Kidney epithelial cell (primary cell): ENCODE measurements around the gene ECHDC3. TPM values are rescaled to one million over a fixed set of nuclear protein-coding genes. Genes with fewer than 3 reads are reported as not detected.

Experiments
- DNase-seq: peaks from one replicate; pipeline ENCODE4 v3.0.0-alpha.2; 2010; ENCODE audit warnings: low read depth
- H3K27me3 ChIP-seq: 2 replicates; pipeline ENCODE4 v1.6.0; 2011; ENCODE audit warnings: low read length; ENCODE audit not compliant: control insufficient read depth, insufficient read depth
- H3K36me3 ChIP-seq: 2 replicates; pipeline ENCODE4 v1.5.1; 2011; ENCODE audit warnings: low read length; ENCODE audit not compliant: control insufficient read depth, insufficient read depth
- H3K4me3 ChIP-seq: 2 replicates; pipeline ENCODE4 v1.5.1; 2011; ENCODE audit warnings: low read depth, mild to moderate bottlenecking, control low read depth, low read length
- total RNA-seq: library from RNA; depleted of rRNA; stranded (reverse); fragments of >200 nt; gene quantifications from 2 replicates; pipeline ENCODE4 v1.2.3, GENCODE V29; 2015
- TF ChIP-seq, protein P1 (sequence below): IDR thresholded peaks from 2 replicates; pipeline ENCODE4 v1.5.1; 2011; ENCODE audit warnings: mild to moderate bottlenecking, moderate library complexity, low read length, control low read depth, inconsistent platforms; ENCODE audit not compliant: insufficient read depth, poor library complexity, severe bottlenecking

Gene ECHDC3
- total RNA-seq, 1 donor from 2014 or later = 35.1 TPM

DNA sequence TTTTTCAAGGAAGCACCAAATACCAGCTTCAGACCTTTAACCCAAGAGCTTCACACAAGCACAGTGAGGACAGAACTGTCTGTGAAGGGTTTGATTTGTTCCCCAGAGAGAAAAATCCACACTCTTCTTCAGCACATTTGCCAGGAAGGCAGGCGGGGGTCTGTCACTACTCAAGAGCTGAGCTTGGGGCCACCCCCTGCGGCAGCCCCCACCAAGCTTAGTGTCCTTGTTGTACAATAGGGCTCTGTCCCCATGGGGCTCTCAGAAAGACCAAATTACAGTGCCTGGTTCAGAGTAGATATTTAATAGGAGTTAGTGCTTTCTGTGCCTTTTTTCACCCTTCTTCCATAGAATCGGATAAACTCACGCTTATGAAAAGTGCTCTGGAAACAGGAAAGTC lies 12.4 kb downstream of the ECHDC3 start:
- Histone ChIP-seq H3K4me3 (no peak overlapping the region), H3K36me3 (no peaks in the 10 kb centered on the region), H3K27me3 (no peaks in the 10 kb centered on the region)
- DNase-seq = no peak
- TF ChIP-seq, protein P1, sequence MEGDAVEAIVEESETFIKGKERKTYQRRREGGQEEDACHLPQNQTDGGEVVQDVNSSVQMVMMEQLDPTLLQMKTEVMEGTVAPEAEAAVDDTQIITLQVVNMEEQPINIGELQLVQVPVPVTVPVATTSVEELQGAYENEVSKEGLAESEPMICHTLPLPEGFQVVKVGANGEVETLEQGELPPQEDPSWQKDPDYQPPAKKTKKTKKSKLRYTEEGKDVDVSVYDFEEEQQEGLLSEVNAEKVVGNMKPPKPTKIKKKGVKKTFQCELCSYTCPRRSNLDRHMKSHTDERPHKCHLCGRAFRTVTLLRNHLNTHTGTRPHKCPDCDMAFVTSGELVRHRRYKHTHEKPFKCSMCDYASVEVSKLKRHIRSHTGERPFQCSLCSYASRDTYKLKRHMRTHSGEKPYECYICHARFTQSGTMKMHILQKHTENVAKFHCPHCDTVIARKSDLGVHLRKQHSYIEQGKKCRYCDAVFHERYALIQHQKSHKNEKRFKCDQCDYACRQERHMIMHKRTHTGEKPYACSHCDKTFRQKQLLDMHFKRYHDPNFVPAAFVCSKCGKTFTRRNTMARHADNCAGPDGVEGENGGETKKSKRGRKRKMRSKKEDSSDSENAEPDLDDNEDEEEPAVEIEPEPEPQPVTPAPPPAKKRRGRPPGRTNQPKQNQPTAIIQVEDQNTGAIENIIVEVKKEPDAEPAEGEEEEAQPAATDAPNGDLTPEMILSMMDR = no peak

DNA sequence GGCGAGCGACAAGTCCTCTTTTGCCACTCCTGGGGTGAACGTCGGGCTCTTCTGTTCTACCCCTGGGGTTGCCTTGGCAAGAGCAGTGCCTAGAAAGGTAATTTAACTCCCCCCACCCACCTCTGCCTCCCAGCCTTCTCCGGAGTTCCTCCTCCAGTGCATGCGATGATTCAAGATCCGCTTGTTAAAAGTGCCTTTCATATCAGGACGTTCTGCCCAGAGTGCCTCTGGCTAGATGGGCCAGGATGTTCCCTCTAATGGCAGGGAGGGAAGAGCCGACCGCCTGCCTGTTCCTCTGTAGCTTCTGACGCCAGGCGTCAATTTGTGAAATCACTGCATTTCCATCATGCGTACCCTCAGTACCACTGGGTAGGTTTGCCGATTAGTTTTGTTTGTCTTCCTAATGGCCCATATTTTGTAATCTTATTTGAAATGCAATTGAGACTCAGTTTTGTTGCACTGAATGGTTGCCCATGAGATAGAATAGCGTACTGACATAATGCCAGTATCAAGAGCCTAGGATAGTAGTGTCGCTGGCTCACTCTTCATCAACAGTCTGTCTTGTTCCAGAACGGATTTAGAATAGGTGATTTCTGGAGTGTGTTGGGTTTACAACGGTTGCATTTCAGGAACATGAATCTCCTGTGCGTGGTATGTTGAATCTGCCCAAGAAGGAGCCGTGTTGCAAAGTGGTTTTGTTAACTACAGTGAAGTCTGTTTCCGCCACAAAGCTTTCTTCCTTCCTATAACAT lies 13.5 kb downstream of the ECHDC3 start:
- DNase-seq = no peak
- TF ChIP-seq, protein P1 = no peak

DNA sequence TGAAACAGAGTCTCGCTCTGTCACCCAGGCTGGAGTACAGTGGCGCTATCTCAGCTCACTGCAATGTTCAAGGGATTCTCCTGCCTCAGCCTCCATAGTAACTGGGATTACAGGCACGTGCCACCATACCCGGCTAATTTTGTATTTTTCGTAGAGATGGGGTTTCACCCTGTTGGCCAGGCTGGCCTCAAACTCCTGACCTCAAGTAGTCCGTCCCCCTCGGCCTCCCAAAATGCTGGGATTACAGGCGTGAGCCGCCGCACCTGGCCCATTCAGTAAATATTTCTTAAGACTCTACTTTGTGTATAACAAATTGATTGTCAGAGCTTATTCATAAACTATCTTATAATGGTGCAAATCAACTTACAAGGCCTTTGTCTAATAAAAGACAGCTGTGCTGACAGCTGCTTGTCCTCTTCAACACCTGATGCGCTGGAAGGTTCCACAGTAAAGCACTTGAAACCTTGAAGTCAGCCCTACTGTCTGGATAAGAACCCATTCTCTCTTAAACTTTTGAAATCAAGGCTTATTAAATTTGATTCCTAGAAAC lies 14.7 kb downstream of the ECHDC3 start:
- TF ChIP-seq, protein P1 = no peak
- Histone ChIP-seq H3K27me3 (no peaks in the 10 kb centered on the region), H3K36me3 (no peaks in the 10 kb centered on the region), H3K4me3 (no peak overlapping the region)
- DNase-seq = no peak

More for the DNA sequence above, 13.5 kb downstream of the ECHDC3 start:
- H3K27me3 ChIP-seq = no peaks in the 10 kb centered on the region
- no peak overlapping the region for H3K4me3 ChIP-seq
- no peaks in the 10 kb centered on the region for H3K36me3 ChIP-seq

DNA sequence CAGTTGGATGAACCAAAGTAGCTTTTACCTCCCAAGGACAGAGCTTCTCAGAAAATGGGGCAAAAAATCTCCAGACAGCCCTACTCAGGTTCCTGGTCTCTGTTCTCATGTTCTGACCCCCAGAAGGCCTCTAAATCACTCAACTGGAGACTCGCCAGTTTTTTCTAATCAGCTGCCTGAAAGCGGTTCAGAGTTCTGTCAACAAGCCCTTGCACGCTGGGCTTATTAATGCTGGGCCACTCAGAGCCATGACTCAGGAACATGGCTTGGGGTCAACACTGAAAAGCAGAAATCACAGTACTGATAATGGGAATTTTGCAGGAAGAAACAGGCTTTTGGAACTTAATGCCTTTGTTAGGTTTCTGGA lies 15.3 kb downstream of the ECHDC3 start:
- no peak for DNase-seq
- Histone ChIP-seq H3K4me3 (no peak overlapping the region), H3K36me3 (no peaks in the 10 kb centered on the region), H3K27me3 (no peaks in the 10 kb centered on the region)
- TF ChIP-seq, protein P1 = no peak

DNA sequence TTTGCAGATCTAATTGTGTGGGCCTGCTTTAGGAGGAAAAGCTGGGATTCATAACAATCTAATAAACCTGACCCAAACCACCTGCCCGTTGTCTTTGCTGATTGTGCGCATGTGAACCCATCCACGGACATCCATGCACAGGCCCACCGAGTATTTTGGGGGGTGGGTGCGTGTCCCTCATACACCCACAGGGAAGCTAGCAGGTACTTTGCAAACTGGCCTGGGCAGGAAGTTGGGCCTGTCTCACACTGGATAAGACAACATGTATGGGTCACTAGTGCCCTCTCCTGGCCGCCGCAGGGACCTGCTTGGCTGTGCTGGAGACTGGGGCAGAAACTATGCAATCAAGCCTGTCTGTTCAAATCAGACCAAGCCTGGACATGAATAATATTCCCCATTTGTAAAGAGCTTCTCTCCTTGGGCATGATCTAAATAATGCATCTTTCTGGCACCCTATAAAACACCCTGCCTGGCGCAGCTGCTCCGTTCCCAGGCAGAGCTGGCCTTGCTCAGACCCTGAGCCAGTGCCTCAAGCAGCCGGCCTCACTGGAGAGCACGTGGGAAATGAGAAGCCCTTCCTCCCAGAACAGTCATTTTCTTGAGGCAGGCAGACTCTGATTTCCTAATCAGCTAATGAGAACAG lies 15.8 kb downstream of the ECHDC3 start:
- no peaks in the 10 kb centered on the region for H3K27me3 ChIP-seq
- no peaks in the 10 kb centered on the region for H3K36me3 ChIP-seq
- TF ChIP-seq, protein P1 = peak; percentile 95
- H3K4me3 ChIP-seq = no peak overlapping the region
- DNase-seq = no peak
